ENCODE data around the gene VARS1.

DNA sequence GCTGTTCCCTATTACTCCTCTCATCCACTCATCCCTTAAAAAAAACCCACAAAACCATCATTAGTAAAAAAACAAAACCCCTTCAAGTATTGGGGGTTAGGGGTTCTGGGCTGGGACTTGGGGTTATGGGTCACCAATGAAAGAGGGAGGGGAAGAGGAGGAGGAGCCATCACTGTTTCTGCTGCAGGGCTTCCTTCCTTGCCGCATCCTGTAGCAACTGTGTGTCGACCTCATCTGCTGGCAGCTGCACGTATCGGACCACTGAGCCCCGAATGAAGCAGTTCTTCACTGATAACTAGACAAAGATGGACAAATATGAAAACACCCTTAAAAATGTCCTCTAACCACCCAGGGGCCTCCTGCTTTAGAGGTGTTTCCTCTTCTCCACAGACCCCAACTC, 2.0 kb upstream of the VARS1 start:
- no peak for TF ChIP-seq EZH2phosphoT487 (IDR thresholded peaks at IDR 0.05; ENCODE audit: unreplicated experiment)
- TF ChIP-seq, protein P1, sequence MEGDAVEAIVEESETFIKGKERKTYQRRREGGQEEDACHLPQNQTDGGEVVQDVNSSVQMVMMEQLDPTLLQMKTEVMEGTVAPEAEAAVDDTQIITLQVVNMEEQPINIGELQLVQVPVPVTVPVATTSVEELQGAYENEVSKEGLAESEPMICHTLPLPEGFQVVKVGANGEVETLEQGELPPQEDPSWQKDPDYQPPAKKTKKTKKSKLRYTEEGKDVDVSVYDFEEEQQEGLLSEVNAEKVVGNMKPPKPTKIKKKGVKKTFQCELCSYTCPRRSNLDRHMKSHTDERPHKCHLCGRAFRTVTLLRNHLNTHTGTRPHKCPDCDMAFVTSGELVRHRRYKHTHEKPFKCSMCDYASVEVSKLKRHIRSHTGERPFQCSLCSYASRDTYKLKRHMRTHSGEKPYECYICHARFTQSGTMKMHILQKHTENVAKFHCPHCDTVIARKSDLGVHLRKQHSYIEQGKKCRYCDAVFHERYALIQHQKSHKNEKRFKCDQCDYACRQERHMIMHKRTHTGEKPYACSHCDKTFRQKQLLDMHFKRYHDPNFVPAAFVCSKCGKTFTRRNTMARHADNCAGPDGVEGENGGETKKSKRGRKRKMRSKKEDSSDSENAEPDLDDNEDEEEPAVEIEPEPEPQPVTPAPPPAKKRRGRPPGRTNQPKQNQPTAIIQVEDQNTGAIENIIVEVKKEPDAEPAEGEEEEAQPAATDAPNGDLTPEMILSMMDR (conservative IDR thresholded peaks at IDR 0.05; ENCODE audit: low read depth in 2 of 2), result no peak
- TF ChIP-seq, protein P2, sequence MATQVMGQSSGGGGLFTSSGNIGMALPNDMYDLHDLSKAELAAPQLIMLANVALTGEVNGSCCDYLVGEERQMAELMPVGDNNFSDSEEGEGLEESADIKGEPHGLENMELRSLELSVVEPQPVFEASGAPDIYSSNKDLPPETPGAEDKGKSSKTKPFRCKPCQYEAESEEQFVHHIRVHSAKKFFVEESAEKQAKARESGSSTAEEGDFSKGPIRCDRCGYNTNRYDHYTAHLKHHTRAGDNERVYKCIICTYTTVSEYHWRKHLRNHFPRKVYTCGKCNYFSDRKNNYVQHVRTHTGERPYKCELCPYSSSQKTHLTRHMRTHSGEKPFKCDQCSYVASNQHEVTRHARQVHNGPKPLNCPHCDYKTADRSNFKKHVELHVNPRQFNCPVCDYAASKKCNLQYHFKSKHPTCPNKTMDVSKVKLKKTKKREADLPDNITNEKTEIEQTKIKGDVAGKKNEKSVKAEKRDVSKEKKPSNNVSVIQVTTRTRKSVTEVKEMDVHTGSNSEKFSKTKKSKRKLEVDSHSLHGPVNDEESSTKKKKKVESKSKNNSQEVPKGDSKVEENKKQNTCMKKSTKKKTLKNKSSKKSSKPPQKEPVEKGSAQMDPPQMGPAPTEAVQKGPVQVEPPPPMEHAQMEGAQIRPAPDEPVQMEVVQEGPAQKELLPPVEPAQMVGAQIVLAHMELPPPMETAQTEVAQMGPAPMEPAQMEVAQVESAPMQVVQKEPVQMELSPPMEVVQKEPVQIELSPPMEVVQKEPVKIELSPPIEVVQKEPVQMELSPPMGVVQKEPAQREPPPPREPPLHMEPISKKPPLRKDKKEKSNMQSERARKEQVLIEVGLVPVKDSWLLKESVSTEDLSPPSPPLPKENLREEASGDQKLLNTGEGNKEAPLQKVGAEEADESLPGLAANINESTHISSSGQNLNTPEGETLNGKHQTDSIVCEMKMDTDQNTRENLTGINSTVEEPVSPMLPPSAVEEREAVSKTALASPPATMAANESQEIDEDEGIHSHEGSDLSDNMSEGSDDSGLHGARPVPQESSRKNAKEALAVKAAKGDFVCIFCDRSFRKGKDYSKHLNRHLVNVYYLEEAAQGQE (IDR thresholded peaks at IDR 0.05; ENCODE audit: unreplicated experiment), result no peak

All from GM23338 (cell line).